BLaER1 treated with 17β-estradiol and CSF1 and Interleukin-3, amounts not matched to agents 10 nM and 100 nM (cell line): ENCODE data around the gene KLK13.
A peak's percentile ranks its signal among the peaks of the same experiment; 100 is the strongest.

Experiments used
- H3K27ac ChIP-seq, 11 experiments: shearing (Covaris generic); formaldehyde crosslinking; 2 replicates each; pipeline ENCODE4 v1.8.1; 2022
- H3K27me3 ChIP-seq, 11 experiments: shearing (Covaris generic); formaldehyde crosslinking; 2 replicates each; pipeline ENCODE4 v1.8.1; 2022
- H3K36me3 ChIP-seq, 11 experiments: shearing (Covaris generic); formaldehyde crosslinking; 2 replicates each; pipeline ENCODE4 v1.8.1; 2022
- H3K4me1 ChIP-seq, 10 experiments: shearing (Covaris generic); formaldehyde crosslinking; 2 replicates each; pipeline ENCODE4 v1.8.1; 2022
- H3K4me2 ChIP-seq, 11 experiments: shearing (Covaris generic); formaldehyde crosslinking; 2 replicates each; pipeline ENCODE4 v1.8.1; 2022
- H3K4me3 ChIP-seq, 10 experiments: shearing (Covaris generic); formaldehyde crosslinking; 2 replicates each; pipeline ENCODE4 v1.8.1; 2022
- H3K9ac ChIP-seq, 11 experiments: shearing (Covaris generic); formaldehyde crosslinking; 2 replicates each; pipeline ENCODE4 v1.8.1; 2022
- H3K9me3 ChIP-seq, 11 experiments: shearing (Covaris generic); formaldehyde crosslinking; replicated peaks in 1 of 11; 2 replicates each; pipeline ENCODE4 v1.8.1; 2022
- H4K20me1 ChIP-seq, 11 experiments: shearing (Covaris generic); formaldehyde crosslinking; 2 replicates each; pipeline ENCODE4 v1.8.1; 2022
- Cebpa-rat ChIP-seq, 11 experiments: shearing (Covaris generic); IDR thresholded peaks; 2 replicates each; pipeline ENCODE4 v1.8.1; 2022

The KLK13 gene

GRCh38 chr19:51064534-51065220 is at the start of gene KLK13:
Gene KLK13, minus strand, starts transcription at chr19:51065092. Its CDS starts 25 bp downstream, at chr19:51065067.
- no peaks in the 10 kb centered on the region for H3K36me3 ChIP-seq
- H3K27ac ChIP-seq, result no peak within 1 kb of the TSS
- H3K27me3 ChIP-seq, result no peaks in the 10 kb centered on the region
- TF ChIP-seq Cebpa-rat (IDR thresholded peaks at IDR 0.05), result no peak
- no peaks in the 10 kb centered on the region for H4K20me1 ChIP-seq
- H3K9me3 ChIP-seq, result no peaks in the 10 kb centered on the region
- H3K4me3 ChIP-seq, result peak within 1 kb of the TSS in 8 of 10 experiments; percentile 27 to 54 (median 38); a peak in 10 of 20 replicates
- 0 out of 20 replicates have a peak, but pooled peaks cover 0 to 3% (median 0%) of the 10 kb centered on the region in 10 experiments for H3K4me1 ChIP-seq
- no peak within 1 kb of the TSS; a peak in 2 of 22 replicates for H3K9ac ChIP-seq
- H3K4me2 ChIP-seq, result peak within 1 kb of the TSS; percentile 34 to 62 (median 50); a peak in 16 of 22 replicates

GRCh38 chr19:51114087-51114729 is 49.3 kb upstream of the KLK13 start:
- peak overlapping the region in 8 of 11 experiments; percentile 2 to 100 (median 78); a peak in 14 of 22 replicates for H3K4me2 ChIP-seq
- H3K36me3 ChIP-seq, result no peaks in the 10 kb centered on the region
- H3K27me3 ChIP-seq, result no peaks in the 10 kb centered on the region; a peak in 1 of 22 replicates
- H3K4me1 ChIP-seq, result peaks cover 0 to 100% (median 47%) of the 10 kb centered on the region in 10 experiments; a peak in 18 of 20 replicates
- peak overlapping the region in 5 of 11 experiments; percentile 15 to 63 (median 50); a peak in 9 of 22 replicates for H3K9ac ChIP-seq
- TF ChIP-seq Cebpa-rat (IDR thresholded peaks at IDR 0.05), result no peak
- no peaks in the 10 kb centered on the region for H4K20me1 ChIP-seq
- no peak overlapping the region for H3K4me3 ChIP-seq
- peak overlapping the region in 8 of 11 experiments; percentile 4 to 81 (median 61); a peak in 12 of 22 replicates for H3K27ac ChIP-seq
- H3K9me3 ChIP-seq, result no peaks in the 10 kb centered on the region

- Histone ChIP-seq H3K9ac (no peak overlapping the region), H4K20me1 (no peaks in the 10 kb centered on the region; a peak in 1 of 22 replicates), H3K27ac (peak overlapping the region in 3 of 11 experiments; percentile 57 to 81 (median 81); a peak in 3 of 22 replicates), H3K27me3 (peaks cover 0 to 3% (median 0%) of the 10 kb centered on the region in 11 experiments; a peak in 3 of 22 replicates), H3K4me1 (peaks cover 17 to 92% (median 58%) of the 10 kb centered on the region in 10 experiments), H3K4me3 (no peak overlapping the region), H3K36me3 (no peaks in the 10 kb centered on the region), H3K4me2 (peak overlapping the region in 5 of 11 experiments; percentile 70 to 98 (median 86); a peak in 8 of 22 replicates), H3K9me3 (no peaks in the 10 kb centered on the region)
- no peak for TF ChIP-seq Cebpa-rat (IDR thresholded peaks at IDR 0.05)
Observed at GRCh38 chr19:51111606-51112005, 46.7 kb upstream of the KLK13 start.

- H4K20me1 ChIP-seq, result peaks cover 0 to 7% (median 0%) of the 10 kb centered on the region in 11 experiments; a peak in 3 of 22 replicates
- no peak for TF ChIP-seq Cebpa-rat (IDR thresholded peaks at IDR 0.05)
- H3K27me3 ChIP-seq, result peaks cover 0 to 3% (median 0%) of the 10 kb centered on the region in 11 experiments; a peak in 3 of 22 replicates
- peaks cover 0 to 7% (median 3%) of the 10 kb centered on the region in 11 experiments; a peak in 10 of 22 replicates for H3K36me3 ChIP-seq
- H3K4me2 ChIP-seq, result peak overlapping the region in 3 of 11 experiments; percentile 86 to 98 (median 86); a peak in 5 of 22 replicates
- no peak overlapping the region for H3K9ac ChIP-seq
- no peak overlapping the region for H3K4me3 ChIP-seq
- no peaks in the 10 kb centered on the region for H3K9me3 ChIP-seq
- H3K4me1 ChIP-seq, result peaks cover 17 to 92% (median 60%) of the 10 kb centered on the region in 10 experiments
- no peak overlapping the region for H3K27ac ChIP-seq
Observed at GRCh38 chr19:51110666-51110971, 45.7 kb upstream of the KLK13 start.

- Histone ChIP-seq H3K27ac (peak overlapping the region in 10 of 11 experiments; percentile 21 to 91 (median 54); a peak in 14 of 22 replicates), H3K4me1 (peaks cover 17 to 90% (median 46%) of the 10 kb centered on the region in 10 experiments), H3K4me3 (peak overlapping the region; percentile 67 to 85 (median 78)), H3K9me3 (no peaks in the 10 kb centered on the region), H3K9ac (peak overlapping the region; percentile 53 to 94 (median 86); a peak in 20 of 22 replicates), H4K20me1 (peaks cover 0 to 25% (median 8%) of the 10 kb centered on the region in 11 experiments; a peak in 10 of 22 replicates), H3K4me2 (peak overlapping the region; percentile 75 to 99 (median 90)), H3K36me3 (peaks cover 15 to 25% (median 18%) of the 10 kb centered on the region in 11 experiments), H3K27me3 (peaks cover 0 to 3% (median 0%) of the 10 kb centered on the region in 11 experiments; a peak in 3 of 22 replicates)
- no peak for TF ChIP-seq Cebpa-rat (IDR thresholded peaks at IDR 0.05)
Observed at GRCh38 chr19:51108805-51109146, 43.9 kb upstream of the KLK13 start.

GRCh38 chr19:51108066-51108804 is 43.3 kb upstream of the KLK13 start, which contains the start of gene CTU1:
Gene CTU1, minus strand, starts transcription at chr19:51108409. Its CDS starts 3,840 bp downstream, at chr19:51104569.
- H4K20me1 ChIP-seq, result peaks cover 0 to 28% (median 10%) of the 10 kb centered on the region in 11 experiments; a peak in 10 of 22 replicates
- no peaks in the 10 kb centered on the region for H3K9me3 ChIP-seq
- peak within 1 kb of the TSS; percentile 81 to 94 (median 89) for H3K9ac ChIP-seq
- peaks cover 17 to 88% (median 41%) of the 10 kb centered on the region in 10 experiments for H3K4me1 ChIP-seq
- peaks cover 0 to 3% (median 0%) of the 10 kb centered on the region in 11 experiments; a peak in 3 of 22 replicates for H3K27me3 ChIP-seq
- H3K36me3 ChIP-seq, result peaks cover 20 to 31% (median 24%) of the 10 kb centered on the region in 11 experiments
- no peak for TF ChIP-seq Cebpa-rat (IDR thresholded peaks at IDR 0.05)
- H3K4me2 ChIP-seq, result peak within 1 kb of the TSS; percentile 89 to 100 (median 96)
- peak within 1 kb of the TSS; percentile 58 to 94 (median 88) for H3K27ac ChIP-seq
- H3K4me3 ChIP-seq, result peak within 1 kb of the TSS; percentile 67 to 85 (median 78)

- Histone ChIP-seq H3K9me3 (no peaks in the 10 kb centered on the region), H3K27ac (peak overlapping the region; percentile 58 to 94 (median 88)), H3K4me2 (peak overlapping the region; percentile 83 to 100 (median 96)), H3K27me3 (peaks cover 0 to 3% (median 0%) of the 10 kb centered on the region in 11 experiments; a peak in 3 of 22 replicates), H3K4me1 (peaks cover 17 to 85% (median 34%) of the 10 kb centered on the region in 10 experiments), H3K9ac (peak overlapping the region; percentile 81 to 94 (median 89)), H3K4me3 (peak overlapping the region; percentile 67 to 85 (median 78)), H4K20me1 (peaks cover 0 to 35% (median 12%) of the 10 kb centered on the region in 11 experiments; a peak in 11 of 22 replicates), H3K36me3 (peaks cover 27 to 38% (median 31%) of the 10 kb centered on the region in 11 experiments)
- TF ChIP-seq Cebpa-rat (IDR thresholded peaks at IDR 0.05), result no peak
Observed at GRCh38 chr19:51107406-51108065, 42.6 kb upstream of the KLK13 start.
